22Rv1 (cell line): Measurements from ENCODE around the gene SERPINE2.

Source experiments
- H3K27ac ChIP-seq: fragments of 450-650 bp; 2 replicates; pipeline ENCODE4 v1.5.1; 2017
- CTCF ChIP-seq: fragments of 450-650 bp; IDR thresholded peaks from 2 replicates; pipeline ENCODE4 v1.5.1; 2017; ENCODE audit warnings: mild to moderate bottlenecking
- ZFX ChIP-seq: fragments of 450-650 bp; IDR thresholded peaks from 2 replicates; pipeline ENCODE4 v1.6.1; 2017; ENCODE audit warnings: antibody characterized with exemption, borderline replicate concordance

The SERPINE2 gene

GRCh38 chr2:223935459-223936125, 103.5 kb downstream of the SERPINE2 start:
- no peak overlapping the region for H3K27ac ChIP-seq

GRCh38 chr2:223934870-223935269, 104.2 kb downstream of the SERPINE2 start:
- no peak for TF ChIP-seq ZFX
- TF ChIP-seq CTCF, result no peak
- H3K27ac ChIP-seq, result no peak overlapping the region

More at GRCh38 chr2:223935459-223936125, 103.5 kb downstream of the SERPINE2 start:
- TF ChIP-seq ZFX (no peak), CTCF (no peak)

GRCh38 chr2:223932816-223933800, 106.0 kb downstream of the SERPINE2 start:
- no peak overlapping the region for H3K27ac ChIP-seq
- TF ChIP-seq ZFX (no peak), CTCF (no peak)

- H3K27ac ChIP-seq, result no peak overlapping the region
- TF ChIP-seq CTCF, result no peak
- TF ChIP-seq ZFX, result no peak
Measured at GRCh38 chr2:223930103-223930976, 108.7 kb downstream of the SERPINE2 start.

- TF ChIP-seq CTCF (no peak), ZFX (no peak)
- H3K27ac ChIP-seq, result no peak overlapping the region
Measured at GRCh38 chr2:223929571-223930102, 109.4 kb downstream of the SERPINE2 start.

GRCh38 chr2:223928113-223929006, 110.7 kb downstream of the SERPINE2 start:
- no peak overlapping the region for H3K27ac ChIP-seq
- TF ChIP-seq CTCF, result no peak
- no peak for TF ChIP-seq ZFX
